ENCODE data around the gene EFCAB8.

GRCh38 chr20:32945710-32946221 is 87.0 kb downstream of the EFCAB8 start:
- TF ChIP-seq CTCF (IDR thresholded peaks at IDR 0.05; ENCODE audit: low read depth, low read length, poor library complexity, severe bottlenecking) (peak; percentile 67), EZH2phosphoT487 (IDR thresholded peaks at IDR 0.05; ENCODE audit: borderline replicate concordance, low read length) (no peak)
